Glutamatergic neuron (in vitro differentiated cells): ENCODE data around the gene BCL11A. TPM values are rescaled to one million over a fixed set of nuclear protein-coding genes. Genes with fewer than 3 reads are reported as not detected.
A peak's percentile ranks its signal among the peaks of the same experiment; 100 is the strongest.

Source experiments
- DNase-seq: peaks from one replicate; pipeline ENCODE4 v3.0.0; 2022
- H3K27ac Mint-ChIP-seq: one replicate; pipeline ENCODE4 v1.8.0; 2020; ENCODE audit warnings: mild to moderate bottlenecking, mixed read lengths, inconsistent platforms; ENCODE audit not compliant: unreplicated experiment
- H3K27me3 Mint-ChIP-seq: one replicate; pipeline ENCODE4 v1.8.0; 2020; ENCODE audit warnings: mild to moderate bottlenecking, moderate library complexity, mixed read lengths, inconsistent platforms; ENCODE audit not compliant: unreplicated experiment
- H3K36me3 Mint-ChIP-seq: one replicate; pipeline ENCODE4 v1.8.0; 2020; ENCODE audit warnings: mild to moderate bottlenecking, mixed read lengths, inconsistent platforms; ENCODE audit not compliant: unreplicated experiment
- H3K4me1 Mint-ChIP-seq: one replicate; pipeline ENCODE4 v1.8.0; 2020; ENCODE audit warnings: mild to moderate bottlenecking, low read depth, mixed read lengths, inconsistent platforms; ENCODE audit not compliant: unreplicated experiment
- H3K4me3 Mint-ChIP-seq: one replicate; pipeline ENCODE4 v1.8.0; 2020; ENCODE audit warnings: mild to moderate bottlenecking, mixed read lengths, inconsistent platforms; ENCODE audit not compliant: unreplicated experiment
- H3K9me3 Mint-ChIP-seq: one replicate; pipeline ENCODE4 v1.8.0; 2020; ENCODE audit warnings: mild to moderate bottlenecking, moderate library complexity, mixed read lengths, inconsistent platforms; ENCODE audit not compliant: unreplicated experiment
- long read RNA-seq: library from polyadenylated mRNA; unstranded; transcript quantifications from one replicate; pipeline ENCODE4 v2.0.0, GENCODE V29; 2020; ENCODE audit not compliant: unreplicated experiment
- total RNA-seq: library from RNA; stranded (reverse); fragmentation: NEBNext Ultra II Directional; extraction: Animal tissue kit (Norgen Biotek cat#: 25700); gene quantifications from one replicate; pipeline ENCODE4 v1.2.1, GENCODE V29; 2021; ENCODE audit not compliant: unreplicated experiment
- TF ChIP-seq, protein P1 (sequence below): fragments of 200-600 bp; sonication (generic); IDR thresholded peaks from one replicate; pipeline ENCODE4 v1.5.0; 2021; ENCODE audit not compliant: partially characterized antibody, unreplicated experiment

Gene BCL11A
- total RNA-seq = 29.1 TPM
- long read RNA-seq, partial matches to known transcripts = 1 of 5 reads
- long read RNA-seq, other reads (novel, unspliced or antisense) = 0 of 5 reads

DNA sequence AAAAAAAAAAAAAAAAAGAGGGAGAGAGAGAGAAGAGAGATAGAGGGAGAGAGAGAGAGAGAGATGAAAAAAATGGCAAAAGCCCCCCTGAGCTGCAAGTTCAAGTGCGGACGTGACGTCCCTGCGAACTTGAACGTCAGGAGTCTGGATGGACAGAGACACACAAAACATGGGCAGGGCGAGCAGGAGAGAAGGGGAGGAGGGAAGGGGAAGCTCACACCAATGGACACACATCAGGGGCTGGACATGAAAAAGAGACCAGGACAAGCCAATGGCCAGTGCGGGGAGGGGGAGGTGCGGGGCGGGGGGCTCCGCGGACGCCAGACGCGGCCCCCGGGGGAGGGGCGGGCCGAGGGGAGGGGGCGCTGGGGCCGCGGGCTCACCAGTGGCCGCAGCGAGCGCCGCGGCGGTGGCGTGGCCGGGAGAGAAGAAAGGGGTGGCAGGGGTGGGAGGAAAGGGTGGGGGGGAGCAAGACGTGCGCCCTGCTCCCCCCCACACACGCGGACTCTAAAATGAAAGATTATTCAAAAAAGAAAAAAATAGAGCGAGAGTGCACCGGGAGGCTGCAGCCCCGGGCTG, at the start of gene BCL11A:
Gene BCL11A, minus strand, starts transcription at position 160 of the 579 bp plus-strand sequence. CDS start 384 bp downstream, outside the sequence.
- peaks cover 11% of the 10 kb centered on the region for H3K4me1 Mint-ChIP-seq
- peaks cover 4% of the 10 kb centered on the region for H3K36me3 Mint-ChIP-seq
- DNase-seq = peak; percentile 85
- peaks cover 10% of the 10 kb centered on the region for H3K9me3 Mint-ChIP-seq
- peak within 1 kb of the TSS; percentile 85 for H3K27ac Mint-ChIP-seq
- H3K4me3 Mint-ChIP-seq = peak within 1 kb of the TSS; percentile 94
- TF ChIP-seq, protein P1, sequence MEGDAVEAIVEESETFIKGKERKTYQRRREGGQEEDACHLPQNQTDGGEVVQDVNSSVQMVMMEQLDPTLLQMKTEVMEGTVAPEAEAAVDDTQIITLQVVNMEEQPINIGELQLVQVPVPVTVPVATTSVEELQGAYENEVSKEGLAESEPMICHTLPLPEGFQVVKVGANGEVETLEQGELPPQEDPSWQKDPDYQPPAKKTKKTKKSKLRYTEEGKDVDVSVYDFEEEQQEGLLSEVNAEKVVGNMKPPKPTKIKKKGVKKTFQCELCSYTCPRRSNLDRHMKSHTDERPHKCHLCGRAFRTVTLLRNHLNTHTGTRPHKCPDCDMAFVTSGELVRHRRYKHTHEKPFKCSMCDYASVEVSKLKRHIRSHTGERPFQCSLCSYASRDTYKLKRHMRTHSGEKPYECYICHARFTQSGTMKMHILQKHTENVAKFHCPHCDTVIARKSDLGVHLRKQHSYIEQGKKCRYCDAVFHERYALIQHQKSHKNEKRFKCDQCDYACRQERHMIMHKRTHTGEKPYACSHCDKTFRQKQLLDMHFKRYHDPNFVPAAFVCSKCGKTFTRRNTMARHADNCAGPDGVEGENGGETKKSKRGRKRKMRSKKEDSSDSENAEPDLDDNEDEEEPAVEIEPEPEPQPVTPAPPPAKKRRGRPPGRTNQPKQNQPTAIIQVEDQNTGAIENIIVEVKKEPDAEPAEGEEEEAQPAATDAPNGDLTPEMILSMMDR = no peak
- H3K27me3 Mint-ChIP-seq = peaks cover 13% of the 10 kb centered on the region

DNA sequence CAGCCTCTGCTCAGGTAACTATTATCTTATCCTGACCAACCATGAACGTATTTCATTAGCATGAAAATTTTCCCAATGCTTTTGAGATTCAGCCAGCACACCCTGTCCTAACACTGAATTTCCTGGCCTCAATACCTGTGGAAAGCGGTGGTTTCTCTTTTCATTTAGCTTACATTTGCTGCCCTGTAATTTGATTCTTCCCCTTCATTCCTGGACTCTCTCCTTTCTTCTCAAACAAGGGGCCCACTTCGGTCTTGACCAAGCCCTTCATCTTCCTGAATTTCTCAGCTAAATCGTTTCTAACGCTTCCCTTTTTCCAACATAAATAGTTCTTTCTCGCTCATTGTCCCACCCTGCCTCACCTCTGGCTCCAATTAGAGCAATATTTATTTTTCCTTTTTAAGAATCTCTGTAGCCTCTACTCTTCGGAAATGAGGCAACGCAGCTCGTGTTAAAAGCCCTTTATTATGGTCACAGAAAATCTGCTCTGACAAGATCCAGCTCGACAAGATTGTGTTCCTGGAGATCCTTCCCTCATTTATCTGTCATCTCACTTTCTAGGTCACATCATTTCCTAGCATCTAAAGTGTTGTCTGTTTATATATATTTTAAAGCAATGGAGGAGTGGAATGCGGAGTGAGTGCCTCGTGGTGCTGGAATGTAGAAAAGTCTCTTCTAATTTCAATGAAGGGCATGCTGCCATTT, 49.5 kb upstream of the BCL11A start:
- no peak overlapping the region for H3K27ac Mint-ChIP-seq
- TF ChIP-seq, protein P1 = no peak
- no peaks in the 10 kb centered on the region for H3K9me3 Mint-ChIP-seq
- peaks cover 6% of the 10 kb centered on the region for H3K36me3 Mint-ChIP-seq
- DNase-seq = no peak
- H3K4me3 Mint-ChIP-seq = no peak overlapping the region
- H3K4me1 Mint-ChIP-seq = no peaks in the 10 kb centered on the region
- peaks cover 2% of the 10 kb centered on the region for H3K27me3 Mint-ChIP-seq

- no peaks in the 10 kb centered on the region for H3K4me1 Mint-ChIP-seq
- TF ChIP-seq, protein P1 = no peak
- no peaks in the 10 kb centered on the region for H3K9me3 Mint-ChIP-seq
- peaks cover 4% of the 10 kb centered on the region for H3K27me3 Mint-ChIP-seq
- H3K4me3 Mint-ChIP-seq = no peak overlapping the region
- peaks cover 6% of the 10 kb centered on the region for H3K36me3 Mint-ChIP-seq
- no peak for DNase-seq
- no peak overlapping the region for H3K27ac Mint-ChIP-seq
These were observed 48.9 kb upstream of the BCL11A start for GRCh38 chr2:60602388-60602787.

DNA sequence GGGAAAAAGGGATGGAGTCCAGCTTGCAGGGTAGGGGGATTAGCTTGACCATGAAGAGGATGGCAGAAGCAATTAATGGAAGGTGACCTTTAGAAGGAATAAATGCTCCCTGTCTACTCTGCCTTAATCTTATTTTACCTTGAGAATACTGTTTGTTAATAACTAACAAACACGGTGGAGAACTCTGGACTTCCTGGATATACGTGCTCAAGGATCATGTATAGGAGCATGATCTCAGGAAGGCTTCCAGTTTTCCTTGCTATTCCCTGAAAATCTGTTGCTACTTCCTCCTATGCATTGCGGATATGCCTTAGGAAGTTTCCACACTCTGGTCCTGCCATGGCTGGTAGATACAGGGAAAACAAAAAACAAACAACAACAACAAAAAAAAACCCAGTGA, 44.8 kb upstream of the BCL11A start:
- DNase-seq = no peak
- peaks cover 4% of the 10 kb centered on the region for H3K27me3 Mint-ChIP-seq
- no peaks in the 10 kb centered on the region for H3K9me3 Mint-ChIP-seq
- no peak overlapping the region for H3K4me3 Mint-ChIP-seq
- H3K36me3 Mint-ChIP-seq = peaks cover 6% of the 10 kb centered on the region
- TF ChIP-seq, protein P1 = no peak
- no peaks in the 10 kb centered on the region for H3K4me1 Mint-ChIP-seq
- no peak overlapping the region for H3K27ac Mint-ChIP-seq

DNA sequence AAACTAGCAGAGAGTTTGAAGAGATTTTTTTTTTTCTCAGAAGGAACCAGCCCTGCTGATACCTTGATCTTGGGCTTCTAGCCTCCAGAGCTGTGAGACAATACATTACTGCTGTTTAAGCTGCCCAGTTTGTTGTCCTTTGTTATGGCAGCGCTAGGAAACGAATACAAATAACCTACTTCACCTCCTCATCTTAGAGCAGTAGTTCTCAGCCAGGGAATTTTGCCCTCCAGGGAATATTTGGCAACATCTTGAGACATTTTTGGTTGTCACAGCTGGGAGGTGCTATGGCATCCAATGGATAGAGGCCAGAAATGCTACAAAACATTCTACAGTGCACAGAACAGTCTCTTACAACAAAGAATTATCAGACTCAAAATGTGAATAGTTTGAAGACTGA, 43.9 kb upstream of the BCL11A start:
- peaks cover 2% of the 10 kb centered on the region for H3K9me3 Mint-ChIP-seq
- H3K27me3 Mint-ChIP-seq = peaks cover 4% of the 10 kb centered on the region
- H3K36me3 Mint-ChIP-seq = peaks cover 6% of the 10 kb centered on the region
- H3K4me3 Mint-ChIP-seq = no peak overlapping the region
- DNase-seq = no peak
- TF ChIP-seq, protein P1 = no peak
- H3K4me1 Mint-ChIP-seq = no peaks in the 10 kb centered on the region
- no peak overlapping the region for H3K27ac Mint-ChIP-seq
